Activated CD4-positive, alpha-beta T cell treated with anti-CD3 and anti-CD28 coated beads, Interleukin-2, Interleukin-4, amounts not matched to agents 100 ng/mL and 50 ng/mL, durations not matched to agents 16 hours and 8 hours (primary cell): Measurements from ENCODE around the gene VGLL4.

ENCODE experiments used
- DNase-seq: peaks from one replicate; pipeline ENCODE4 v3.0.0-alpha.2; 2020; ENCODE audit warnings: low spot score

VGLL4 gene

GRCh38 chr3:11564577-11565001 is 79.1 kb downstream of the VGLL4 start:
- DNase-seq, result no peak

- no peak for DNase-seq
These were observed 79.9 kb downstream of the VGLL4 start for GRCh38 chr3:11563865-11564185.

- no peak for DNase-seq
These were observed 80.4 kb downstream of the VGLL4 start for GRCh38 chr3:11563159-11563864.

GRCh38 chr3:11562277-11562881 is 81.3 kb downstream of the VGLL4 start:
- DNase-seq, result no peak

GRCh38 chr3:11560746-11561145 is 83.0 kb downstream of the VGLL4 start:
- DNase-seq, result no peak

- no peak for DNase-seq
These were observed 83.7 kb downstream of the VGLL4 start for GRCh38 chr3:11559816-11560633.

- DNase-seq, result no peak
These were observed 84.5 kb downstream of the VGLL4 start for GRCh38 chr3:11558918-11559815.

GRCh38 chr3:11558411-11558903 is 85.3 kb downstream of the VGLL4 start:
- DNase-seq, result no peak

- no peak for DNase-seq
These were observed 85.7 kb downstream of the VGLL4 start for GRCh38 chr3:11558002-11558401.

GRCh38 chr3:11556851-11557644 is 86.7 kb downstream of the VGLL4 start:
- no peak for DNase-seq

- no peak for DNase-seq
These were observed 87.7 kb downstream of the VGLL4 start for GRCh38 chr3:11555881-11556633.

GRCh38 chr3:11555211-11555782 is 88.4 kb downstream of the VGLL4 start:
- DNase-seq, result no peak

GRCh38 chr3:11554666-11555065 is 89.0 kb downstream of the VGLL4 start:
- DNase-seq, result no peak

- no peak for DNase-seq
These were observed 89.5 kb downstream of the VGLL4 start for GRCh38 chr3:11554236-11554610.

GRCh38 chr3:11553436-11554235 is 90.1 kb downstream of the VGLL4 start:
- DNase-seq, result no peak

GRCh38 chr3:11552289-11553264 is 91.1 kb downstream of the VGLL4 start:
- no peak for DNase-seq

GRCh38 chr3:11551036-11551435 is 92.7 kb downstream of the VGLL4 start:
- no peak for DNase-seq

- no peak for DNase-seq
These were observed 94.1 kb downstream of the VGLL4 start for GRCh38 chr3:11549580-11550140.
